VCaP (cell line): Measurements from ENCODE around the gene AK3.

ENCODE experiments used
- H3K27ac ChIP-seq: fragments of 450-650 bp; 2 replicates; pipeline ENCODE4 v1.5.1; 2017
- CTCF ChIP-seq: fragments of 450-650 bp; conservative IDR thresholded peaks from 2 replicates; pipeline ENCODE4 v1.5.1; 2017; ENCODE audit warnings: mild to moderate bottlenecking, moderate library complexity

AK3 gene

GRCh38 chr9:4732890-4733289 is 8.1 kb downstream of the AK3 start:
- no peak for TF ChIP-seq CTCF
- no peak overlapping the region for H3K27ac ChIP-seq

GRCh38 chr9:4727593-4727992 is 13.4 kb downstream of the AK3 start:
- no peak overlapping the region for H3K27ac ChIP-seq

GRCh38 chr9:4725706-4726442 is 15.1 kb downstream of the AK3 start:
- TF ChIP-seq CTCF: no peak
- H3K27ac ChIP-seq: no peak overlapping the region

More at GRCh38 chr9:4727593-4727992, 13.4 kb downstream of the AK3 start:
- TF ChIP-seq CTCF: no peak

GRCh38 chr9:4721736-4722135 is 19.3 kb downstream of the AK3 start:
- no peak overlapping the region for H3K27ac ChIP-seq
- TF ChIP-seq CTCF: no peak

- no peak for TF ChIP-seq CTCF
- no peak overlapping the region for H3K27ac ChIP-seq
These were observed 22.1 kb downstream of the AK3 start for GRCh38 chr9:4718911-4719310.

- TF ChIP-seq CTCF: no peak
- no peak overlapping the region for H3K27ac ChIP-seq
These were observed 23.2 kb downstream of the AK3 start for GRCh38 chr9:4717815-4718214.

- TF ChIP-seq CTCF: no peak
- H3K27ac ChIP-seq: no peak overlapping the region
These were observed 24.8 kb downstream of the AK3 start for GRCh38 chr9:4716163-4716562.
